Measurements from ENCODE around the gene LIMS2. TPM values are rescaled to one million over a fixed set of nuclear protein-coding genes. Genes with fewer than 3 reads are reported as not detected.

LIMS2 gene
- total RNA-seq, 1 donor from 2014 or later = 161 TPM

GRCh38 chr2:127642706-127643438, 32.5 kb downstream of the LIMS2 start:
- H3K4me1 ChIP-seq = peaks cover 13% of the 10 kb centered on the region
- H3K27ac ChIP-seq = no peak overlapping the region
- H3K27me3 ChIP-seq = no peaks in the 10 kb centered on the region
- ATAC-seq (no peak), DNase-seq (no peak)
- no peak overlapping the region for H3K4me3 ChIP-seq
- intact Hi-C loops (cut with DNase I) = no loop called here
- TF ChIP-seq, protein P1, sequence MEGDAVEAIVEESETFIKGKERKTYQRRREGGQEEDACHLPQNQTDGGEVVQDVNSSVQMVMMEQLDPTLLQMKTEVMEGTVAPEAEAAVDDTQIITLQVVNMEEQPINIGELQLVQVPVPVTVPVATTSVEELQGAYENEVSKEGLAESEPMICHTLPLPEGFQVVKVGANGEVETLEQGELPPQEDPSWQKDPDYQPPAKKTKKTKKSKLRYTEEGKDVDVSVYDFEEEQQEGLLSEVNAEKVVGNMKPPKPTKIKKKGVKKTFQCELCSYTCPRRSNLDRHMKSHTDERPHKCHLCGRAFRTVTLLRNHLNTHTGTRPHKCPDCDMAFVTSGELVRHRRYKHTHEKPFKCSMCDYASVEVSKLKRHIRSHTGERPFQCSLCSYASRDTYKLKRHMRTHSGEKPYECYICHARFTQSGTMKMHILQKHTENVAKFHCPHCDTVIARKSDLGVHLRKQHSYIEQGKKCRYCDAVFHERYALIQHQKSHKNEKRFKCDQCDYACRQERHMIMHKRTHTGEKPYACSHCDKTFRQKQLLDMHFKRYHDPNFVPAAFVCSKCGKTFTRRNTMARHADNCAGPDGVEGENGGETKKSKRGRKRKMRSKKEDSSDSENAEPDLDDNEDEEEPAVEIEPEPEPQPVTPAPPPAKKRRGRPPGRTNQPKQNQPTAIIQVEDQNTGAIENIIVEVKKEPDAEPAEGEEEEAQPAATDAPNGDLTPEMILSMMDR (IDR thresholded peaks at IDR 0.05) = no peak
- no peaks in the 10 kb centered on the region for H3K36me3 ChIP-seq
- no peaks in the 10 kb centered on the region for H3K9me3 ChIP-seq

- H3K4me3 ChIP-seq = no peak overlapping the region
- ATAC-seq = no peak
- H3K4me1 ChIP-seq = peaks cover 18% of the 10 kb centered on the region
- TF ChIP-seq, protein P1 (IDR thresholded peaks at IDR 0.05) = no peak
- H3K27ac ChIP-seq = no peak overlapping the region
- no peak for DNase-seq
- no peaks in the 10 kb centered on the region for H3K27me3 ChIP-seq
- H3K9me3 ChIP-seq = no peaks in the 10 kb centered on the region
- no peaks in the 10 kb centered on the region for H3K36me3 ChIP-seq
- intact Hi-C loops (cut with DNase I) = no loop called here
These were observed 33.4 kb downstream of the LIMS2 start for GRCh38 chr2:127641846-127642507.

- Histone ChIP-seq H3K9me3 (no peaks in the 10 kb centered on the region), H3K4me3 (no peak overlapping the region), H3K4me1 (peaks cover 24% of the 10 kb centered on the region), H3K27ac (no peak overlapping the region), H3K36me3 (no peaks in the 10 kb centered on the region), H3K27me3 (no peaks in the 10 kb centered on the region)
- ATAC-seq (no peak), DNase-seq (no peak)
- intact Hi-C loops (cut with DNase I) = no loop called here
- TF ChIP-seq, protein P1 (IDR thresholded peaks at IDR 0.05) = no peak
These were observed 34.2 kb downstream of the LIMS2 start for GRCh38 chr2:127641133-127641532.

- TF ChIP-seq, protein P1 (IDR thresholded peaks at IDR 0.05) = peak; percentile 7
- intact Hi-C loops (cut with DNase I) = no loop called here
These were observed 35.0 kb downstream of the LIMS2 start for GRCh38 chr2:127640082-127641072.

GRCh38 chr2:127639111-127639474, 36.2 kb downstream of the LIMS2 start:
- Histone ChIP-seq H3K4me1 (peaks cover 24% of the 10 kb centered on the region), H3K27me3 (no peaks in the 10 kb centered on the region), H3K9me3 (no peaks in the 10 kb centered on the region), H3K4me3 (no peak overlapping the region), H3K36me3 (no peaks in the 10 kb centered on the region), H3K27ac (peak overlapping the region; percentile 73)
- TF ChIP-seq, protein P1 (IDR thresholded peaks at IDR 0.05) = no peak
- no peak for ATAC-seq
- DNase-seq = no peak
- intact Hi-C loops (cut with DNase I) = no loop called here

More at GRCh38 chr2:127640082-127641072, 35.0 kb downstream of the LIMS2 start:
- H3K27me3 ChIP-seq = no peaks in the 10 kb centered on the region
- H3K9me3 ChIP-seq = no peaks in the 10 kb centered on the region
- H3K36me3 ChIP-seq = no peaks in the 10 kb centered on the region
- DNase-seq (no peak), ATAC-seq (no peak)
- H3K4me3 ChIP-seq = no peak overlapping the region
- peaks cover 24% of the 10 kb centered on the region for H3K4me1 ChIP-seq
- peak overlapping the region; percentile 42 for H3K27ac ChIP-seq
